HuH-7 (cell line): ENCODE measurements around the gene CSTB.
A peak's percentile ranks its signal among the peaks of the same experiment; 100 is the strongest.

ENCODE experiments used
- DNase-seq: peaks from one replicate; pipeline ENCODE4 v3.0.0; 2011; ENCODE audit warnings: low spot score

CSTB gene

GRCh38 chr21:43728467-43729390 lies 47.4 kb downstream of the CSTB start:
- DNase-seq = peak; percentile 82

DNA sequence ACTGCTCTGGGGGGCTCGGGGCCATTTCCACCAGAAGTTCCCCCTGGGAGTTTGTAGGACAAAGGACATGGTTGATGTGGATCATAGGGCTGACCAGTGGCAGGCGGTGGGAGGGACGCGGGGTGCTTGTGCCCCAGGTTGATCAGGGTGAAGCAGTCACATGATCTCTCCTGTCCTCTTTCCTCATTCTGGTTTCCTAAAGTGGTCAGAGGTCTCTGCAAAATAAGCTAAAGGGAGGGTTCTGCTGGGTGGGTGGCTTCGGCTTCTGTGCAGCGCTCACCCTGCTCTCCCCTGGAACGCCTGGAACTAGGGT lies 48.0 kb downstream of the CSTB start:
- DNase-seq = no peak

- no peak for DNase-seq
These were observed 48.5 kb downstream of the CSTB start for GRCh38 chr21:43727519-43728153.

- no peak for DNase-seq
These were observed 49.2 kb downstream of the CSTB start for GRCh38 chr21:43726686-43727518.
